ENCODE data around the gene MAST2.
"Not testable (repeated sequence)": the region's sequence is repeated elsewhere in the genome, so short reads cannot be mapped to it uniquely, and the experiment has no call there.

MAST2 gene

GRCh38 chr1:45814776-45815175, 11.4 kb downstream of the MAST2 start:
- no peak for DNase-seq (ENCODE audit: low read depth in 2 of 2)

- no peak for DNase-seq (ENCODE audit: low read depth in 2 of 2)
Observed at GRCh38 chr1:45815667-45816458, 12.5 kb downstream of the MAST2 start.

- no peak for DNase-seq (ENCODE audit: low read depth in 2 of 2)
Observed at GRCh38 chr1:45820173-45820572, 16.8 kb downstream of the MAST2 start.

GRCh38 chr1:45820788-45821187, 17.4 kb downstream of the MAST2 start:
- DNase-seq (ENCODE audit: low read depth in 2 of 2): no peak

- DNase-seq (ENCODE audit: low read depth in 2 of 2): no peak
Observed at GRCh38 chr1:45822644-45823043, 19.2 kb downstream of the MAST2 start.

GRCh38 chr1:45824607-45825006, 21.2 kb downstream of the MAST2 start:
- DNase-seq (ENCODE audit: low read depth in 2 of 2): no peak

GRCh38 chr1:45827256-45827655, 23.8 kb downstream of the MAST2 start:
- no peak for DNase-seq (ENCODE audit: low read depth in 2 of 2)

GRCh38 chr1:45828841-45829240, 25.4 kb downstream of the MAST2 start:
- DNase-seq (ENCODE audit: low read depth in 2 of 2): no peak

GRCh38 chr1:45833361-45833760, 29.9 kb downstream of the MAST2 start:
- no peak for DNase-seq (ENCODE audit: low read depth in 2 of 2)

GRCh38 chr1:45834689-45835088, 31.3 kb downstream of the MAST2 start:
- no peak for DNase-seq (ENCODE audit: low read depth in 2 of 2)

GRCh38 chr1:45836451-45836850, 33.0 kb downstream of the MAST2 start:
- DNase-seq (ENCODE audit: low read depth in 2 of 2): no peak

GRCh38 chr1:45836861-45837260, 33.4 kb downstream of the MAST2 start:
- not testable (repeated sequence) for DNase-seq (ENCODE audit: low read depth in 2 of 2)

- not testable (repeated sequence) for DNase-seq (ENCODE audit: low read depth in 2 of 2)
Observed at GRCh38 chr1:45838322-45838721, 34.9 kb downstream of the MAST2 start.

- DNase-seq (ENCODE audit: low read depth in 2 of 2): no peak
Observed at GRCh38 chr1:45840704-45841103, 37.3 kb downstream of the MAST2 start.

- DNase-seq (ENCODE audit: low read depth in 2 of 2): no peak
Observed at GRCh38 chr1:45842786-45843185, 39.4 kb downstream of the MAST2 start.

- no peak for DNase-seq (ENCODE audit: low read depth in 2 of 2)
Observed at GRCh38 chr1:45843474-45843905, 40.1 kb downstream of the MAST2 start.

GRCh38 chr1:45844000-45844399, 40.6 kb downstream of the MAST2 start:
- not testable (repeated sequence) for DNase-seq (ENCODE audit: low read depth in 2 of 2)

GRCh38 chr1:45846931-45847330, 43.5 kb downstream of the MAST2 start:
- no peak for DNase-seq (ENCODE audit: low read depth in 2 of 2)

GRCh38 chr1:45848097-45848496, 44.7 kb downstream of the MAST2 start:
- no peak for DNase-seq (ENCODE audit: low read depth in 2 of 2)

GRCh38 chr1:45848714-45849113, 45.3 kb downstream of the MAST2 start:
- DNase-seq (ENCODE audit: low read depth in 2 of 2): no peak

GRCh38 chr1:45850017-45850416, 46.6 kb downstream of the MAST2 start:
- no peak for DNase-seq (ENCODE audit: low read depth in 2 of 2)

- DNase-seq (ENCODE audit: low read depth in 2 of 2): no peak
Observed at GRCh38 chr1:45854724-45855123, 51.3 kb downstream of the MAST2 start.

GRCh38 chr1:45857101-45857700, 53.8 kb downstream of the MAST2 start:
- DNase-seq (ENCODE audit: low read depth in 2 of 2): no peak
